Mucosa of rectum (tissue), 2 donors: ENCODE results near the gene LRRC70.

ENCODE experiments used
- H3K27ac ChIP-seq, 2 donors: one replicate each; pipeline ENCODE4 v1.7.0; 2013; ENCODE audit warnings: inconsistent platforms in 2 of 2, low read depth in 2 of 2, low read length in 2 of 2
- H3K27me3 ChIP-seq, 2 donors: one replicate each; pipeline ENCODE4 v1.7.0; 2013; ENCODE audit warnings: low read length in 2 of 2; ENCODE audit not compliant: control insufficient read depth in 2 of 2, insufficient read depth in 2 of 2
- H3K36me3 ChIP-seq, 2 donors: one replicate each; pipeline ENCODE4 v1.7.0; 2013; ENCODE audit warnings: low read length in 2 of 2; ENCODE audit not compliant: control insufficient read depth in 2 of 2, insufficient read depth in 2 of 2
- H3K4me1 ChIP-seq, 2 donors: one replicate each; pipeline ENCODE4 v1.7.0; 2013; ENCODE audit warnings: low read length in 2 of 2, mild to moderate bottlenecking in 1 of 2; ENCODE audit not compliant: control insufficient read depth in 2 of 2, insufficient read depth in 2 of 2
- H3K4me3 ChIP-seq, 2 donors: one replicate each; pipeline ENCODE4 v1.7.0; 2013; ENCODE audit warnings: low read length in 2 of 2
- H3K9ac ChIP-seq, 2 donors: one replicate each; pipeline ENCODE4 v1.7.0; 2013; ENCODE audit warnings: low read length in 2 of 2, low read depth in 1 of 2, mild to moderate bottlenecking in 1 of 2
- H3K9me3 ChIP-seq, 2 donors: one replicate each; pipeline ENCODE4 v1.7.0; 2013; ENCODE audit warnings: low read length in 2 of 2; ENCODE audit not compliant: control insufficient read depth in 2 of 2
- donor health status: healthy.
- donor health status: Normal muscosa, but diverticular disease.

The LRRC70 gene

DNA sequence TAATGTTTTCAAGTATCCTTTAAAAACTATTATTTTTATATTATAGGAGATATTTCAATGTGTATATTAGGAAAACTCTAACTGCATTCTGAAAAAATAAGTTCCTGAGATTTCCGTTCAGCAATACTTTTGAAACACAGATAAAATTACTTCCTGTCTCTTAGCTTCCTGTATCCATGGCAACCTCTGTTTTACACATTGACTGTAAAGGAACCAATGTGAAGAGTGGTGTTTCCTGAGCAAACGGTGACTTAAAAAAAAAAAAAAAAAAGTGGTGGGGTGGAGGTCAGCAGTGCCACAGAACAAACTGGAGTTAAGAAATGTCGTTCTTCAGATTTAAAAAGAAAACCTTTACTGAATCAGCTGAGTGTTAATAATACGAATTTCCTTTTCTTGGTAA is at the start of gene LRRC70:
Gene LRRC70, plus strand, starts transcription at position 280 of the 400 bp plus-strand sequence. CDS start 620 bp downstream, outside the sequence.
- Histone ChIP-seq H3K9me3 (no peaks in the 10 kb centered on the region), H3K4me1 (no peaks in the 10 kb centered on the region), H3K9ac (no peak within 1 kb of the TSS), H3K27me3 (no peaks in the 10 kb centered on the region), H3K36me3 (peaks cover 0 to 5% of the 10 kb centered on the region in 2 donors), H3K27ac (no peak within 1 kb of the TSS), H3K4me3 (no peak within 1 kb of the TSS)

DNA sequence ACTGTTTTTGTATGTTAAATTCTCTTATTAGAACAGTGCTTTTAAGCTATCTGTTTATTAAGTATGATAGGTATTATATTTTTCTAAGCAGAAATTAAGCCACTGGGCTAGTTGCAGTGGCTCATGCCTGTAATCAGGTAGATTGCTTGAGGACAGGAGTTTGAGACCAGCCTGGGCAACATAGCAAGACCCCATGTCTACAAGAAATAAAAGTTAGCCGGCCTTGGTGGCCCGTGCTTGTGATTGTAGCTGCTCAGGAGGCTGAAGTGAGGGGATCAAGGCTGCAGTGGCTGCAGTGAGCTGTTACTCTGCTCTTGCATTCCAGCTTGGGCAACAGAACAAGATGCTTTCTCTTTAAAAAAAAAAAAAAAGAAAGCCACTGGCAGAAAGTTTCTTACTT is 45.0 kb upstream of the LRRC70 start:
- no peaks in the 10 kb centered on the region for H3K9me3 ChIP-seq
- H3K4me3 ChIP-seq = no peak overlapping the region
- no peaks in the 10 kb centered on the region for H3K27me3 ChIP-seq
- no peak overlapping the region for H3K9ac ChIP-seq
- no peak overlapping the region for H3K27ac ChIP-seq
- H3K36me3 ChIP-seq = peaks cover 3 to 9% of the 10 kb centered on the region in 2 donors
- H3K4me1 ChIP-seq = no peaks in the 10 kb centered on the region

DNA sequence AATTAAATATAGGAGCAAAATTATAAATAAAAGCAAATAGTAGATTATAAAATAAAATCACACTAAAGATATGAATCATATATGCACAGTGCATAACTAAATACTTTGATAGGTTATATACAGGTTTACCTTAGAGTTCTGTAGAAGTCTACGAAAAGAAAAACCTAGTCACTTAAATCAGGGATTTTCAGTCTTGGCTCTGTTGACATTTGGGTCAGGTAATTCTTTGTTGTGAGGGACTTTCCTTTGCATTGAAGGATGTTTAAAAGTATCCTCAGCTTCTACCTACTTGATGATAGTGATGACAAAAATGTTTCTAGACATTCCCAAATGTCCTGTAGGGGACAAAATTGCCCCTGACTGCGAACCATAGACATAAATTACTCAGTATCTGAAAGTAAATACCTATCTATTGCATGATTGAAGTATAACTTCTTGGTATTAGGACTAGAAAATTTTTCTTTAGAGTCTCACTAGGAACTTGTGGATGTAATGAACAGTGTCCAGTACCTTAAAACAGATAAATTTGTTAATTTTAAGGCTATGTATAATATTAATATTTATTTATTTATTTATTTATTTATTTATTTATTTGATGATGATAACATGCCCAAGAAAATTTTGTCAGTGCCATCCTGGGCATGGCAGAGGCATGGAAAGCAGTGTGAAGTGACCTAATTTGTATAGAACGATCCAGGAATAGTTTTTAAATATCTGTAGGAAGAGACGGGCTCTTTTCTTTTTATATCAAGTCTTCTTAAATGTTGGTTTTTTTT is 44.0 kb upstream of the LRRC70 start:
- Histone ChIP-seq H3K9me3 (no peaks in the 10 kb centered on the region), H3K4me1 (no peaks in the 10 kb centered on the region), H3K27me3 (no peaks in the 10 kb centered on the region), H3K36me3 (peaks cover 3 to 9% of the 10 kb centered on the region in 2 donors), H3K27ac (no peak overlapping the region), H3K9ac (no peak overlapping the region), H3K4me3 (no peak overlapping the region)

DNA sequence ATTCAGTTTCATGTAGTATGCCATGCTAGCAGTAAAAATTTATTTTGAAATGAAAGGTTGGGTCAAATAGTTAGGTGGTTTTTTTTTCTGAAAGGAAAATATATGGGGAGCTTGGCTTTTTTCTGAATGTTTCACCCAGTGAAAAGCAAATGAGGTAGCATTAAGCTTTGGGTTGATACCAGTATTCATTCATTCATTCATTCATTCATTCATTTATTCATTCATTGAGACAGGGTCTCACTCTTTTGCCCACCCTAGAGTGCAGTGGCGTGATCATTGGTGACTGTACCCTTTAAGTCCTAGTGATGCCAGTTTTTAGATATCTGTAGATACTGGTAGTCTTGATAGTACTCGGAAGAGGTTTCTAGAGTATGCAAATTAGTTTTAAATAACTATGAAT is 42.4 kb upstream of the LRRC70 start:
- Histone ChIP-seq H3K9me3 (no peaks in the 10 kb centered on the region), H3K36me3 (peaks cover 0 to 5% of the 10 kb centered on the region in 2 donors), H3K9ac (no peak overlapping the region), H3K27me3 (no peaks in the 10 kb centered on the region), H3K4me1 (no peaks in the 10 kb centered on the region), H3K27ac (no peak overlapping the region), H3K4me3 (no peak overlapping the region)

DNA sequence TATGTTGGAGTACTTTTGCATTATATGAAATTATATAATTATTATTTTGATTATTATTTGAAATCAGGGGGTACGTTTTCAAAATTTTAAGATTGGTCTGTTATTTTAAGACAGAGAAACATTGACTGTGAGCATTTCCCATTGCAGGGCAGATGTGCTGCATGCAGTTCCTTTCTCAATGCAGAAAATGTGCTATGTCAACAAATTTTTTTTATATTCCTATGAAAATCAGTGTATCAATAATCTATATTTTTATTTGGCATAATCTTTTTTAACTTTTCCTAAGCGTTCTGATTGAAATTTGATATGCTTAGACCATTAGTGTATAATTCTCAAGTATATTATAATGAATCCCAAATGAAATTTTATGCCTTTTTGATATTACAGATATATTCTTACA is 41.8 kb upstream of the LRRC70 start:
- no peak overlapping the region for H3K9ac ChIP-seq
- no peaks in the 10 kb centered on the region for H3K27me3 ChIP-seq
- no peak overlapping the region for H3K4me3 ChIP-seq
- peaks cover 0 to 3% of the 10 kb centered on the region in 2 donors for H3K36me3 ChIP-seq
- no peaks in the 10 kb centered on the region for H3K4me1 ChIP-seq
- no peak overlapping the region for H3K27ac ChIP-seq
- H3K9me3 ChIP-seq = no peaks in the 10 kb centered on the region

- H3K27me3 ChIP-seq = no peaks in the 10 kb centered on the region
- H3K4me1 ChIP-seq = no peaks in the 10 kb centered on the region
- H3K27ac ChIP-seq = no peak overlapping the region
Measured at GRCh38 chr5:62538017-62538942, 40.3 kb upstream of the LRRC70 start.

DNA sequence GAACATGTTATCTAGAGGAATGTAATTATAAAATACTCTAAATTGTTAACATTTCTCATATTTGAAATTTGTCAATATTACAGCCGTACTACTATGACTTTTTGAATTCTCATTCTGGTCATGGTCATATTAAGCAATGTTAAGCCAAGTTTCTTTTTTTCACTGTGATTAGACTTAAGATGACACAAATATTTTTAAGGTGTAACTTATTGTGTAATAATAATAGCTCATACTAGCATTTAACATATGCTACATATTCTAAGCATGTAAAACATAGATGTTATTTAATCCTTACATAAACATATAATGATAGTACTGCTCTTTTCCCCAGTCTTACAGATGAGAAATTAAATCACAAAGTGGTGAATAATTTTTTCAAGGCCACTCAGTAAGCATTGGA is 35.9 kb upstream of the LRRC70 start:
- no peak overlapping the region for H3K27ac ChIP-seq
- no peak overlapping the region for H3K9ac ChIP-seq
- H3K4me3 ChIP-seq = no peak overlapping the region
- no peaks in the 10 kb centered on the region for H3K27me3 ChIP-seq
- peaks cover 0 to 4% of the 10 kb centered on the region in 2 donors for H3K36me3 ChIP-seq
- no peaks in the 10 kb centered on the region for H3K4me1 ChIP-seq
- no peaks in the 10 kb centered on the region for H3K9me3 ChIP-seq

More at GRCh38 chr5:62538017-62538942, 40.3 kb upstream of the LRRC70 start:
- Histone ChIP-seq H3K4me3 (no peak overlapping the region), H3K36me3 (peaks cover 0 to 4% of the 10 kb centered on the region in 2 donors), H3K9me3 (no peaks in the 10 kb centered on the region), H3K9ac (no peak overlapping the region)

DNA sequence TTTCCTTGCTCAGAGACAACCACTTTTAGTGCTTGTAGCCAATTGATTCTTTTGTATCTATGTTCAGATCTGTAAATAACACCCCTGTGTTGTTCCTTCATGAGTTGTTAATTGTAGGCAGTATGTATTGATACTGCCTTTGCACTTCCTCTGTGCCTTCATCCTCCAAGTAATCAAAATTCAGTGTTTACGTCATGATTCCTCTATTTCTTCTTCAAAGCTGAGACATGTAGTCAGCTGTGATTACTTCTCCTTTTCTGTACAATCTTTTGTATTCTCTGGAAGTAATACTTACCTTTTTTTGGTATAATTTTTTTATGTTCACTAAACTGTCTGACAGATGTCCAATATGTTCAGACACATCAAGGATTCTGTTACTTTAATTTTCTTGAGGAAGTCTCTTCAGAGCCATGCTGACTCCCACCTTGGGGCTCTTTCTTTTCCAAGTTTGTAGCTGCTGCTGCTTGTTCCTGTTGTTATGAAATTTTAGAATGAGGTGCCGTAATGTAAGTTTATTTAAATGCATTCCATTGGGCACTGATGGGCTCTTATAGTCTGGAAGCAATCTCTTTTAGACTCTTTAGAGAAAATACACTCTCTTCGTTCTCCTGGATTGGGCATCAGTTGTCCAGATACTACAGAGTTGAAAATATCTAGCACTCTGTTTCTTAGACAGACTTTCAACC is 30.5 kb upstream of the LRRC70 start:
- no peak overlapping the region for H3K4me3 ChIP-seq
- peaks cover 2 to 3% of the 10 kb centered on the region in 2 donors for H3K36me3 ChIP-seq
- no peak overlapping the region for H3K9ac ChIP-seq
- no peaks in the 10 kb centered on the region for H3K27me3 ChIP-seq
- H3K4me1 ChIP-seq = no peaks in the 10 kb centered on the region
- no peaks in the 10 kb centered on the region for H3K9me3 ChIP-seq
- no peak overlapping the region for H3K27ac ChIP-seq

- H3K9ac ChIP-seq = no peak overlapping the region
- H3K4me3 ChIP-seq = no peak overlapping the region
- H3K4me1 ChIP-seq = no peaks in the 10 kb centered on the region
- H3K27me3 ChIP-seq = no peaks in the 10 kb centered on the region
- peaks cover 2 to 3% of the 10 kb centered on the region in 2 donors for H3K36me3 ChIP-seq
- H3K9me3 ChIP-seq = no peaks in the 10 kb centered on the region
- H3K27ac ChIP-seq = no peak overlapping the region
Measured at GRCh38 chr5:62550103-62550502, 28.5 kb upstream of the LRRC70 start.
